Liver (tissue), 9 donors: ENCODE measurements around the gene SH3PXD2A. TPM values are rescaled to one million over a fixed set of nuclear protein-coding genes. Genes with fewer than 3 reads are reported as not detected.

Experiments
- DNase-seq: peaks from one replicate; pipeline ENCODE4 v3.0.0-alpha.2; 2017; ENCODE audit warnings: low spot score
- H3K27ac ChIP-seq, 2 donors: one replicate each; pipeline ENCODE4 v1.7.0; 2013; ENCODE audit warnings: inconsistent platforms in 2 of 2, low read length in 2 of 2, control low read depth in 1 of 2, low read depth in 1 of 2, mild to moderate bottlenecking in 1 of 2
- H3K27me3 ChIP-seq, 4 donors: one replicate each; pipeline versions ENCODE4 v1.6.1 to v1.7.0; 2013; ENCODE audit warnings: low read length in 3 of 4, inconsistent platforms in 1 of 4, mild to moderate bottlenecking in 1 of 4, moderate library complexity in 1 of 4; ENCODE audit not compliant: control insufficient read depth in 4 of 4, insufficient read depth in 4 of 4
- H3K36me3 ChIP-seq, 4 donors: one replicate each; pipeline versions ENCODE4 v1.6.1 to v1.7.0; 2013; ENCODE audit warnings: low read length in 3 of 4, mild to moderate bottlenecking in 3 of 4, low read depth in 1 of 4, moderate library complexity in 1 of 4; ENCODE audit not compliant: control insufficient read depth in 4 of 4, insufficient read depth in 3 of 4
- H3K4me1 ChIP-seq, 4 donors: one replicate each; pipeline versions ENCODE4 v1.6.1 to v1.7.0; 2013; ENCODE audit warnings: low read length in 3 of 4, mild to moderate bottlenecking in 3 of 4, moderate library complexity in 1 of 4; ENCODE audit not compliant: control insufficient read depth in 4 of 4, insufficient read depth in 4 of 4
- H3K4me3 ChIP-seq, 3 donors: one replicate each; pipeline versions ENCODE4 v1.6.1 to v1.7.0; 2013; ENCODE audit warnings: low read length in 3 of 3, control low read depth in 1 of 3, low read depth in 1 of 3, mild to moderate bottlenecking in 1 of 3
- H3K9ac ChIP-seq, 2 donors: one replicate each; pipeline ENCODE4 v1.7.0; 2013; ENCODE audit warnings: low read length in 2 of 2, mild to moderate bottlenecking in 2 of 2, moderate library complexity in 2 of 2, control low read depth in 1 of 2, low read depth in 1 of 2
- H3K9me3 ChIP-seq, 4 donors: one replicate each; pipeline versions ENCODE4 v1.6.1 to v1.7.0; 2013; ENCODE audit warnings: low read length in 3 of 4; ENCODE audit not compliant: control insufficient read depth in 4 of 4
- FOXA1 ChIP-seq: IDR thresholded peaks from 2 replicates; pipeline ENCODE4 v1.6.1; 2016; ENCODE audit warnings: antibody characterized with exemption
- FOXA2 ChIP-seq: IDR thresholded peaks from 2 replicates; pipeline ENCODE4 v1.6.1; 2016; ENCODE audit warnings: antibody characterized with exemption
- GABPA ChIP-seq, 2 donors: IDR thresholded peaks in 1 of 2; conservative IDR thresholded peaks in 1 of 2; 2 replicates each; pipeline ENCODE4 v1.6.1; 2016; ENCODE audit warnings: antibody characterized with exemption in 2 of 2, mild to moderate bottlenecking in 1 of 2, moderate library complexity in 1 of 2
- HNF4A ChIP-seq, 2 donors: conservative IDR thresholded peaks; 2 replicates each; pipeline ENCODE4 v1.6.1; 2016; ENCODE audit warnings: antibody characterized with exemption in 2 of 2, mild to moderate bottlenecking in 2 of 2
- HNF4G ChIP-seq: IDR thresholded peaks from 2 replicates; pipeline ENCODE4 v1.6.1; 2016; ENCODE audit warnings: antibody characterized with exemption
- JUND ChIP-seq, 2 donors: IDR thresholded peaks; 2 replicates each; pipeline ENCODE4 v1.6.1; 2016; ENCODE audit warnings: antibody characterized with exemption in 2 of 2
- NR2F2 ChIP-seq: IDR thresholded peaks from 2 replicates; pipeline ENCODE4 v1.6.1; 2016; ENCODE audit warnings: antibody characterized with exemption
- RAD21 ChIP-seq, 2 donors: IDR thresholded peaks; 2 replicates each; pipeline ENCODE4 v1.6.1; 2016; ENCODE audit warnings: antibody characterized with exemption in 2 of 2, mild to moderate bottlenecking in 2 of 2
- RXRA ChIP-seq, 2 donors: IDR thresholded peaks; 2 replicates each; pipeline ENCODE4 v1.6.1; 2017 to 2018; ENCODE audit warnings: antibody characterized with exemption in 2 of 2, mild to moderate bottlenecking in 1 of 2
- SP1 ChIP-seq: IDR thresholded peaks from 2 replicates; pipeline ENCODE4 v1.6.1; 2018; ENCODE audit warnings: antibody characterized with exemption, mild to moderate bottlenecking
- TAF1 ChIP-seq: conservative IDR thresholded peaks from 2 replicates; pipeline ENCODE4 v1.6.1; 2016; ENCODE audit warnings: antibody characterized with exemption, mild to moderate bottlenecking
- YY1 ChIP-seq: IDR thresholded peaks from 2 replicates; pipeline ENCODE4 v1.6.1; 2016; ENCODE audit warnings: antibody characterized with exemption, mild to moderate bottlenecking
- whole genome bisulfite sequencing: extraction: QIAGEN DNeasy Blood & Tissue Kit; methylation state at CpG from one replicate; pipeline ENCODE4 v1.1.7; 2013; 5-methylcytosine and 5-hydroxymethylcytosine counted together
- polyA plus RNA-seq, 2 donors: library from polyadenylated mRNA; stranded (reverse) in 1 of 2; unstranded in 1 of 2; fragments of 200-250 nt in 1 of 2; fragments of >200 nt in 1 of 2; fragmentation: Nextera tagmentation in 1 of 2; extraction: Ambion mirVana in 1 of 2; gene quantifications; one replicate each; pipeline versions ENCODE4 v1.2.1 to v1.2.3, GENCODE V29; 2013 to 2015
- total RNA-seq, 2 donors: library from RNA; depleted of rRNA; stranded (reverse); fragments of >200 nt; gene quantifications; one replicate each; pipeline ENCODE4 v1.2.3, GENCODE V29; 2014
- TF ChIP-seq, protein P1 (sequence below): IDR thresholded peaks from 2 replicates; pipeline ENCODE4 v1.6.1; 2016; ENCODE audit warnings: antibody characterized with exemption
- TF ChIP-seq, protein P2 (sequence below): IDR thresholded peaks from 2 replicates; pipeline ENCODE4 v1.6.1; 2016; ENCODE audit warnings: antibody characterized with exemption
- TF ChIP-seq, protein P3 (sequence below): IDR thresholded peaks from 2 replicates; pipeline ENCODE4 v1.6.1; 2016; ENCODE audit warnings: antibody characterized with exemption
- TF ChIP-seq, protein P4 (sequence below): IDR thresholded peaks from 2 replicates; pipeline ENCODE4 v1.6.1; 2016; ENCODE audit warnings: antibody characterized with exemption, mild to moderate bottlenecking
- TF ChIP-seq, protein P5 (sequence below): fragments of 150-350 bp; IDR thresholded peaks from 2 replicates; pipeline ENCODE4 v1.5.1; 2017; ENCODE audit warnings: improper control_type of control experiment, low read depth, low read length; ENCODE audit not compliant: missing input control
- donor health status: healthy.
- donor health status: healthy.
- donor health status: healthy.
- donor health status: healthy.
- donor health status: healthy.

Gene SH3PXD2A
- total and polyA plus RNA-seq, 4 donors, result 0.82 to 5.5 (median 3.9) TPM

DNA sequence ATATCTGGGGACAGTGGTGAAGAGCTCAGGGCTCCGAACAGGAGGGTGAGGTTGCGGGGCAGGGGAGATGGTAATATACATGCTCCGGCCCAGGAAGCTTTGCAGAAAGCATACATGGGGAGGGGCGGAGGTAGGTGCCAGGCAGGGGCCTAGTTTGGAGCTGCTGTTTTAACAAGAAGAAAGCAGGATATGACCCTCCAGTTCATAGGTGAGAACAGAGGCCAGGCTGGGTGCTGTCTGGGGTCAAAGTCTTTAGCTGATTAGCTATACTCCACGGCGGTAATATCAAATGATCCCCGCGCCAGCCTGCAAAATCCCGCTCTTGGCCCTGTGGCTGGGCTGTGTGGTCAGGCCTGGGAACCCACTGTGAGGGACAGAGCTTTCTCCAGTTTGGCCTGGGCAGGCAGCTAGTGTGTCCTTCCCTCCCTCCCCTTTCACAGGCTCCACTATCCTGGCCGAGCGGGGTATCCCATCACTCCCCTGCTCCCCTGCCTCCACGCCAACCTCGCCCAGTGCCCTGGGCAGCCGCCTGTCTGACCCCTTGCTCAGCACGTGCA lies 266.2 kb downstream of the SH3PXD2A start:
- no peak overlapping the region for H3K27ac ChIP-seq
- no peak overlapping the region for H3K4me3 ChIP-seq
- no peaks in the 10 kb centered on the region for H3K27me3 ChIP-seq
- H3K9me3 ChIP-seq, result peaks cover 0 to 4% (median 0%) of the 10 kb centered on the region in 4 donors
- no peak overlapping the region for H3K9ac ChIP-seq
- peaks cover 0 to 3% (median 0%) of the 10 kb centered on the region in 4 donors for H3K36me3 ChIP-seq
- peaks cover 0 to 11% (median 7%) of the 10 kb centered on the region in 4 donors for H3K4me1 ChIP-seq
- TF ChIP-seq, protein P1, sequence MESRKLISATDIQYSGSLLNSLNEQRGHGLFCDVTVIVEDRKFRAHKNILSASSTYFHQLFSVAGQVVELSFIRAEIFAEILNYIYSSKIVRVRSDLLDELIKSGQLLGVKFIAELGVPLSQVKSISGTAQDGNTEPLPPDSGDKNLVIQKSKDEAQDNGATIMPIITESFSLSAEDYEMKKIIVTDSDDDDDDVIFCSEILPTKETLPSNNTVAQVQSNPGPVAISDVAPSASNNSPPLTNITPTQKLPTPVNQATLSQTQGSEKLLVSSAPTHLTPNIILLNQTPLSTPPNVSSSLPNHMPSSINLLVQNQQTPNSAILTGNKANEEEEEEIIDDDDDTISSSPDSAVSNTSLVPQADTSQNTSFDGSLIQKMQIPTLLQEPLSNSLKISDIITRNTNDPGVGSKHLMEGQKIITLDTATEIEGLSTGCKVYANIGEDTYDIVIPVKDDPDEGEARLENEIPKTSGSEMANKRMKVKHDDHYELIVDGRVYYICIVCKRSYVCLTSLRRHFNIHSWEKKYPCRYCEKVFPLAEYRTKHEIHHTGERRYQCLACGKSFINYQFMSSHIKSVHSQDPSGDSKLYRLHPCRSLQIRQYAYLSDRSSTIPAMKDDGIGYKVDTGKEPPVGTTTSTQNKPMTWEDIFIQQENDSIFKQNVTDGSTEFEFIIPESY, result no peak
- TF ChIP-seq, protein P2, sequence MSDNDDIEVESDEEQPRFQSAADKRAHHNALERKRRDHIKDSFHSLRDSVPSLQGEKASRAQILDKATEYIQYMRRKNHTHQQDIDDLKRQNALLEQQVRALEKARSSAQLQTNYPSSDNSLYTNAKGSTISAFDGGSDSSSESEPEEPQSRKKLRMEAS, result no peak
- TF ChIP-seq SP1, result no peak
- TF ChIP-seq RAD21 (IDR thresholded peaks at IDR 0.05), result no peak
- TF ChIP-seq, protein P3, sequence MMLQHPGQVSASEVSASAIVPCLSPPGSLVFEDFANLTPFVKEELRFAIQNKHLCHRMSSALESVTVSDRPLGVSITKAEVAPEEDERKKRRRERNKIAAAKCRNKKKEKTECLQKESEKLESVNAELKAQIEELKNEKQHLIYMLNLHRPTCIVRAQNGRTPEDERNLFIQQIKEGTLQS, result no peak
- peak; percentile 55 to 65 for TF ChIP-seq HNF4A (conservative IDR thresholded peaks at IDR 0.05)
- peak in 1 of 2 donors; percentile 13 for TF ChIP-seq RXRA (IDR thresholded peaks at IDR 0.05)
- TF ChIP-seq FOXA2, result no peak
- no peak for TF ChIP-seq TAF1
- no peak for TF ChIP-seq NR2F2
- no peak for TF ChIP-seq YY1
- no peak for TF ChIP-seq GABPA (IDR thresholded peaks at IDR 0.05 in 1 of 2, conservative IDR thresholded peaks at IDR 0.05 in 1 of 2)
- TF ChIP-seq, protein P4, sequence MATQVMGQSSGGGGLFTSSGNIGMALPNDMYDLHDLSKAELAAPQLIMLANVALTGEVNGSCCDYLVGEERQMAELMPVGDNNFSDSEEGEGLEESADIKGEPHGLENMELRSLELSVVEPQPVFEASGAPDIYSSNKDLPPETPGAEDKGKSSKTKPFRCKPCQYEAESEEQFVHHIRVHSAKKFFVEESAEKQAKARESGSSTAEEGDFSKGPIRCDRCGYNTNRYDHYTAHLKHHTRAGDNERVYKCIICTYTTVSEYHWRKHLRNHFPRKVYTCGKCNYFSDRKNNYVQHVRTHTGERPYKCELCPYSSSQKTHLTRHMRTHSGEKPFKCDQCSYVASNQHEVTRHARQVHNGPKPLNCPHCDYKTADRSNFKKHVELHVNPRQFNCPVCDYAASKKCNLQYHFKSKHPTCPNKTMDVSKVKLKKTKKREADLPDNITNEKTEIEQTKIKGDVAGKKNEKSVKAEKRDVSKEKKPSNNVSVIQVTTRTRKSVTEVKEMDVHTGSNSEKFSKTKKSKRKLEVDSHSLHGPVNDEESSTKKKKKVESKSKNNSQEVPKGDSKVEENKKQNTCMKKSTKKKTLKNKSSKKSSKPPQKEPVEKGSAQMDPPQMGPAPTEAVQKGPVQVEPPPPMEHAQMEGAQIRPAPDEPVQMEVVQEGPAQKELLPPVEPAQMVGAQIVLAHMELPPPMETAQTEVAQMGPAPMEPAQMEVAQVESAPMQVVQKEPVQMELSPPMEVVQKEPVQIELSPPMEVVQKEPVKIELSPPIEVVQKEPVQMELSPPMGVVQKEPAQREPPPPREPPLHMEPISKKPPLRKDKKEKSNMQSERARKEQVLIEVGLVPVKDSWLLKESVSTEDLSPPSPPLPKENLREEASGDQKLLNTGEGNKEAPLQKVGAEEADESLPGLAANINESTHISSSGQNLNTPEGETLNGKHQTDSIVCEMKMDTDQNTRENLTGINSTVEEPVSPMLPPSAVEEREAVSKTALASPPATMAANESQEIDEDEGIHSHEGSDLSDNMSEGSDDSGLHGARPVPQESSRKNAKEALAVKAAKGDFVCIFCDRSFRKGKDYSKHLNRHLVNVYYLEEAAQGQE, result no peak
- no peak for TF ChIP-seq FOXA1
- TF ChIP-seq JUND (IDR thresholded peaks at IDR 0.05), result no peak
- TF ChIP-seq, protein P5, sequence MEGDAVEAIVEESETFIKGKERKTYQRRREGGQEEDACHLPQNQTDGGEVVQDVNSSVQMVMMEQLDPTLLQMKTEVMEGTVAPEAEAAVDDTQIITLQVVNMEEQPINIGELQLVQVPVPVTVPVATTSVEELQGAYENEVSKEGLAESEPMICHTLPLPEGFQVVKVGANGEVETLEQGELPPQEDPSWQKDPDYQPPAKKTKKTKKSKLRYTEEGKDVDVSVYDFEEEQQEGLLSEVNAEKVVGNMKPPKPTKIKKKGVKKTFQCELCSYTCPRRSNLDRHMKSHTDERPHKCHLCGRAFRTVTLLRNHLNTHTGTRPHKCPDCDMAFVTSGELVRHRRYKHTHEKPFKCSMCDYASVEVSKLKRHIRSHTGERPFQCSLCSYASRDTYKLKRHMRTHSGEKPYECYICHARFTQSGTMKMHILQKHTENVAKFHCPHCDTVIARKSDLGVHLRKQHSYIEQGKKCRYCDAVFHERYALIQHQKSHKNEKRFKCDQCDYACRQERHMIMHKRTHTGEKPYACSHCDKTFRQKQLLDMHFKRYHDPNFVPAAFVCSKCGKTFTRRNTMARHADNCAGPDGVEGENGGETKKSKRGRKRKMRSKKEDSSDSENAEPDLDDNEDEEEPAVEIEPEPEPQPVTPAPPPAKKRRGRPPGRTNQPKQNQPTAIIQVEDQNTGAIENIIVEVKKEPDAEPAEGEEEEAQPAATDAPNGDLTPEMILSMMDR, result no peak
- no peak for TF ChIP-seq HNF4G
- no peak for DNase-seq
- 65% methylated on average over 15 of the region's 15 CpGs for WGBS
